ENCODE results near the gene GCLM. TPM values are rescaled to one million over a fixed set of nuclear protein-coding genes. Genes with fewer than 3 reads are reported as not detected.

Gene GCLM
- polyA plus RNA-seq, 3 donors from 2014 or later: 14.7 to 30.6 (median 20.9) TPM

- no peak overlapping the region for H3K27ac Mint-ChIP-seq
Observed at GRCh38 chr1:93839307-93839706, 69.9 kb downstream of the GCLM start.

GRCh38 chr1:93837961-93838360 is 71.3 kb downstream of the GCLM start:
- H3K4me3 Mint-ChIP-seq: no peak overlapping the region

More at GRCh38 chr1:93839307-93839706, 69.9 kb downstream of the GCLM start:
- no peak for DNase-seq
- H3K4me3 Mint-ChIP-seq: no peak overlapping the region
- peaks cover 2 to 3% of the 10 kb centered on the region in 2 donors for H3K4me1 Mint-ChIP-seq
- peaks cover 0 to 7% (median 4%) of the 10 kb centered on the region in 6 donors for H3K9me3 Mint-ChIP-seq
- H3K27me3 Mint-ChIP-seq (ENCODE audit: low read depth in 3 of 3): peaks cover 0 to 4% (median 2%) of the 10 kb centered on the region in 3 donors
- H3K36me3 Mint-ChIP-seq: peaks cover 0 to 6% (median 0%) of the 10 kb centered on the region in 3 donors

More at GRCh38 chr1:93837961-93838360, 71.3 kb downstream of the GCLM start:
- no peak for DNase-seq
- Mint-ChIP-seq H3K27ac (no peak overlapping the region), H3K4me1 (no peaks in the 10 kb centered on the region), H3K27me3 (ENCODE audit: low read depth in 3 of 3) (peaks cover 0 to 4% (median 2%) of the 10 kb centered on the region in 3 donors), H3K36me3 (peaks cover under 1 to 6% (median 2%) of the 10 kb centered on the region in 3 donors), H3K9me3 (peaks cover 3 to 19% (median 10%) of the 10 kb centered on the region in 6 donors)

Other genes starting within 250 kb of the GCLM start
- gene BCAR3, start 227.6 kb downstream of the GCLM start, polyA plus RNA-seq: under 1 TPM in 2 of 3 donors, not detected in 1; 0.27 to 0.43 TPM
- gene DNTTIP2, start 30.2 kb downstream of the GCLM start, polyA plus RNA-seq: 10 to 100 TPM; 73.8 to 95.4 (median 74.0) TPM
- under 1 TPM in 1 of 3 donors, not detected in 2; 0.08 TPM for gene ABCA4, start 211.7 kb upstream of the GCLM start, polyA plus RNA-seq

Measured in immature natural killer cell (primary cell).